GM19455 (cell line): ENCODE data around the gene MAN1C1.

Source experiments
- ATAC-seq: cut with Tn5 transposase; IDR thresholded peaks from one replicate; pipeline ENCODE4 v1.9.1; 2021; ENCODE audit not compliant: unreplicated experiment

MAN1C1 gene

DNA sequence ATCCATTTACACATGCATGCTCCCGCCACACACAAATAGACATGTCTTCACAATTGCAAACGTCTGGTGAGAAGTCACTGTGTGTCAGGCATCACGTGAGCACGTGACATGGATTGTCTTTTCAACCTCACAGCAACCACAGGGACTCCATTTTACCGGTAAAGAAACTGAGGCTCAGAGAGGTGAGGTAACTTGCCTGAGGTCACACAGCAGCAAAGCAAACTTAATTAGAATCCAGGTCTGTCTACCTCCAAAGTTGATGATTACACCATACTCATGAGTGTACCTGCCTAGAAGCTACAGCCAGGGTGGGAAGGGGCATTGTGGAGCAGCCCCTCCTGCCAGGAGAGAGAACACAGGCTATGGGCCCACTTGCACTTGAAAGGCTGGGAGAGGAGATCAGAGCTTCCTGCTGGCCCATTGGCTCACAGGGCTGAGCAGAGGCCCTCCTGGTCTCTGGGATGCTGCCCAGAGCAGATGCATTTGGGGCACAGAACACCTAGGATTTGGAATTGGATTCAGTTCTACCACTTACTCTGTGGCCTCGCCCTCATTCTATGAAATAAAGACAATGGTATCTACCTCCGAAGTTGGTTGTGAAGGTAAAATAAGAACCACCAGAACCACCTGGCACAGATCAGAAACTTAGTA, 139.0 kb downstream of the MAN1C1 start:
- ATAC-seq, result no peak

DNA sequence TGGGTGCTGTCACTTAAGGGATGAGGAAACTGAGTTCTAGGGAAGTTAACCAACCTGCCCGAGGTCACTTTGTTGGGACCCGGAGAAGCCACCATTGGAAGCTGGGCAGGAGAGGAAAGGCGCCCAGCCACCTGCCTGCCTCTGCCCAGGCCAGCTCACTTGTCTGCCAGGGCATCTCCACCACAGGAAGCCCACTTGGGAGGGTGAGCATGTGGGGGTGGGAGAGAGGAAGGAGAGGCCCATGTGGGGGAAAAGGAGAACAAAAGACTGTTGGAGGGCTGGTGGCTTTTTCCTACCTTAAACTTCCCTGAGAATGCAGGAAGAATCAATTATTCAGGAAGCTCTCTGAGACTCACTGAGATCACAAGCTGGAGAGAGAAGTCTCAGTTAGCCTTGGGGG, 139.6 kb downstream of the MAN1C1 start:
- ATAC-seq, result no peak

DNA sequence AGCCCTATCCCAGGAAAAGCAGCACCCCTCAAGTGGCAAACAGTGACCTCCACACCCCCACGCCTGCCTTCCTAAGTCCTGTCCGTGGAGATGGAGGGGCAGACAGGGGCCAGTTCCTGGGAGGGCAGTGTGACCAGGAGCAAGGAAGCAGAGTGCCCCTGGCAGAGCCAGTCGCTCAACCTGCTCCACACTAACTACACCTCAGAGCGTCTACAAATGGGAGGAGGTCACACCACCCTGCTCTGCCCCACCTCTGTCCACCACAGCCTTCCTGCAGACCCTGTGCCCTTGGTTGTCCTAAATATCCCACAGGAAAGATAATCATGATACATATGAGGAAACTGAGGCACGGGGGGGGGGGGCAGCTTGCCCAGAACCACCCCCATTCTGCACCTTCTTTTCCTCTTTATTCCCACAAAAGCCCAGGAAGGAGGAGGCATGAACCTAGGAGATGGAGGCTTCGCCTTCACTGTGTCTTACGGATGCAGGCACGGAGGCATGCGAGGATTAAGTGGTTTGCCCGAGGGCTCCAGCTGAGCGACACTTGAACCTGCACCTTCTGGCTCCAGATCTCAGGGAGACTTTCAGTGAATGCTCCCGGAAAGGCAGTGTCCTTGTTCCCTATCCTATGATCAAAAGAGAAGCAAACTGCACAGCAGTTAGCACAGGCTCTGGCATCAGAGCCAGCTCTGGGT, 140.7 kb downstream of the MAN1C1 start:
- ATAC-seq, result no peak

DNA sequence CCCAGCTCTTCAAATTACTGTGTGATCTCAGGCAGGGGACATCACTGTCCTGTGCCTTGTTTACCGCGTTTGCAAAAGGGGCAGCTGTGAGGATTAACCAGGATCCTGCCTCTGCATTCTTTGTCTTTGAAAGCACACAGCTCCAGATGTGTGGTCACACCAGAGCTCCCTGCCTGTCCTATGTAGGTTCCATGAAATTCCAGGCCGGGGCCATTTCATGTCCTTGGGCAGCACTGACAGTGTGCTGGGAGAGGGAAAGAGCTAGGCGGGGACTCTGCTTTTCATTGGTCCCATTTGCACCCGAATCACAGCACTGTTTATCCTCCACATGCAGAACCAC, 141.2 kb downstream of the MAN1C1 start:
- no peak for ATAC-seq

DNA sequence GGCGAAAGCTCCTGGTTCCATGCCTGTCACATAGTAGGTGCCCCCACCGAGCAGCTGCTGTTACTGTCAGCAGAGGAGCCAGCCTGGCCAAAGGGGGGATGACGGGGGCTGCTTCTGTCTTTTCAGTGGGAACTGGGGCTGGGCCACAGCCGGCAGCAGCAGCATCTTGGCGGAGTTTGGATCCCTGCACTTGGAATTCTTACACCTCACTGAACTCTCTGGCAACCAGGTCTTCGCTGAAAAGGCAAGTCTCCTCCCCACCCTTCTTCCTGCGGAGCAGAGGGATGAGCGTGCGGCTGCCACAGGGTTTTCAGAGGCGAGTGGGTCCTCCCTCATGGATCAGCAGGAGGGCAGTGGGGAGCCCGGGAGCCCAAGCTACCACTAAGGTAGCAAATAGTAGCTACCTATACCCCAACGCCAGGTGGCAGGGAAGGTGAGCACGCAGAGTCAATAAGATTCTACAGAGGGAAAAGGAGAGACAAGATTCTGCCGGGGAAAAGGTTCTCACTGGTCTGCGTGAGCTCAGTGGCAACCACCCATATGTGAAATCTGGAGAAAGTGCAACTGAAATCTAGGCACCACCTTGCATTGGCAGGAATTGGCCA, 142.0 kb downstream of the MAN1C1 start:
- no peak for ATAC-seq

DNA sequence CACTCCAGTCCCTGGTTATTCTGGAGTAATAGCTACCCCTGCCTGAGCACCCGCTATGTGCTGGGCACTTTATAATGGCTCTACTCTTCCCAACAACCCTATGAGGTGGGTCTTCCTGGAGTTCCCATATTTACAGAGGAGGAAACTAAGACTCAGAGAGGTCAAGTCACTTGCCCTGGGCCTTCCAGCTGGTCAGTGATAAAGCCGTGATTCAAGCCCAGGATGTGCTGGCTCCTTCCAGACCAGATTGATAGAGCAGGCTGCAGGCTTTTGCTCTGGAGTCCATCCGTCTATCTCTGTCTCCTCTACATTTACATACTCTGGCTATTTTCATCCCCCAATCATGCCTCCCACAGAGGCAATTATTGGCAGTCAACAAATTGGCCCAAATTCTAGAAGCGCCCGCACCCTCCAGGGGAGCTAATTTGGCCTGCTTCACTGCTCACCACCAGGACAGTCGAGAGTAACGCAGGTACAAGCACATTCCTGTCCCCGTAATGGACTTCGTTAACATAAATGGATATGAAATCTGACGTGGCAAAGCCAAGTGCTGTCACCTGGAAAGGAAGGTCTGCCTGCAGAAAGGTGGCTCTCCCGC, 143.6 kb downstream of the MAN1C1 start:
- ATAC-seq, result no peak

DNA sequence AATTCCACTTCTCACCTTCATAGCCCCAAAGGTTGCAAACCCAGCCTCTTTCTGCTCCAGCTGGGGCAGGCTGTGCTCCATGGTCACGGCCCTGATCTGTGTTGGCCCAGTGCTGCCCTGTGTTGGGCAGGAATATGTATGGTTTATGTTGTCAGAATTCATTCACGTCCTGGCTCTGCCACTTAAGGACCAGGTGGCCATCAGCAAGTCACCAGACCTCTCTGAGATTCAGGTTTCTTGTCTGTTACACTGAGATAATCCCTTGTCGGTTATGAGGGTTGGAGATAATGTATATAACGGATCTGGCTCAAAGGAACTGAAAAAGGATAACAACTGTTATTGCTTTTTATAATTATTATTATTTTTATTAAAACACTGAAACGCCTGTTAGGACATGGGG, 144.3 kb downstream of the MAN1C1 start:
- no peak for ATAC-seq

DNA sequence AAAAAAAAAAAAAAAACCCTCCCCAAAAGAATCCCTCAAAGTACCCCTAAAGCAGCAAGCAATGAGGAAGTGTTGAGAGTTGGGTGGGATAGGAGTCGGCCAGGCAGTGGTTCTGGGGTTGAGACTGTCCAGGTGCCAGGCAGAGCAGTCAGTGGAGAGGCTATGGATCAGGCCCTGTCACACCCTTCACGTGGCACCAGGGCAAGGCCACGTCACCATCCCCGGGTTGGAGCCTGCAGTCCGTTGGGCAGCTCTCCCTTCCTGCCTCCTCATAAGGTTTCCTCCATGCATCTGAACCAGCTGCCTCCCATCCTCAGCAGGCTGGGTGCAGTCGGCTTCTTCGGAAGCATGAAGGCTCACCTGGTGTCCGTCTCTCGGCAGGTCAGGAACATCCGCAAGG, 146.9 kb downstream of the MAN1C1 start:
- ATAC-seq, result no peak

DNA sequence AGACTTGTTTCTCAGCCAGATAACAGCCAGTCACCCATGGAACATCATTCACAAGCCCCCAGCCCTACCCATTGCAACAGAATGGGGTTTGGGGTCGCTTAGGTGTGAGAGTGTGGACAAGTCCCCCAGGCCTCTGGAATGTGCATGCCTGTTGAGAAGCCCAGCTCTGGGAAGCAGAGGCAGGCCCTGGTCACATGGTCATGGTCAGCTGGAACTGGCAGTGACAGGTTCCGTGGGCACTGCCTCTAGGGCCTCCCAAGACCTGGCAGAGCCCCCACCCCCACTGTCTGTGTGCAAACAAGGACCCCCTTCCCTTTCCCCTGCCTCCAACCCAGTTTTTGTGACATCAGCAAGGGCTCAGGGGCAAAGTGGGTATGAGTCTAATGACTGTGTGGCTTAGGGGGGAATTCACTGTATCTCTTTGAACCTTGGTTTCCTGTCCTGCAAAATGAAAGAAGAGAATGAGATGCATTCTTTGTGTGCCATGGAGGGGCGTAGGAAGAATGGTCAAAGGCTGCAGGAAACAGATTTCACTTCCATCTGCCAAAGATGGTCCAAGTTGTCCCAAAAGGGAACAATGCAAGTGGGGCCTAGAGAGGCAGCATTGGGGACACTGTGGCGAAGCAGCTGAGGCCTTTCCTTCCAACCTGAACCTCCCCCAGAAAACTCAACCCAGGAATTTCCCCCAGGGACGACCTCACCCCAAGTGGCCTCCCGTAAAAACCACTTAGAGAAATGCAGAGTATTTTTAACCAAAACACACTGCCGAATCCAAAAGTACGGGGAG, 148.7 kb downstream of the MAN1C1 start:
- ATAC-seq, result no peak

DNA sequence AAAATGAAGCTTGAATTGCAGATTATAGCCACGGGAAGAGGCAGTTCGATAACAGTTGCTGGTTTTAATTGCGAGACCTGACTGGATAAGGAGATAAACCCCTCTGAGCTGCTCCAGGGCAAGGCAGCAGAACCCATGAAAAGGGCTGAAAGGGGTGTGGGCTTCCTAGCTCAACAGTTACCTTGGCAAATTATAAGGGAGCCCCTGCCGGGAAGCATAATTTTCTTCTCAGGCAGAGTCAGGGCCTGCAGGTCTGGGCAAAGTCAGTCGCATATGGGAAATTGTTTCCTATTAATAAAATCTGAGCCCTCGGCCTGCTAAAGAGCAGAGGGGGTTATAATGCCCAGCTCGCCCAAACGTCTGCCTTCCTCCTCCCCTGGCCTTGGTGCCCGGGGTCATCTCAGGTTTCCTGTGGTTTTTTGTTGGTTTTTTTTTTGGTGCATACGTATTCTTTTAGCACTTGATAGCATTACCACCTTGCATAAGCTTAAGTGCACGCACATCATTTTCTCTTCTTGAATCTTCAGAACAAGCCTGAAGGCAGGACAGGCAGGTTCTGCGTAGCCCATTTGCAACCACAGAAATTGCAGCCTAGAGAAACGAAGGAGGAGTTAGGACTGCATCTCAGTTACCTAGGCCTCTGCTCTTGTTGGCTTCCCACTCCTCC, 149.5 kb downstream of the MAN1C1 start:
- ATAC-seq, result no peak

DNA sequence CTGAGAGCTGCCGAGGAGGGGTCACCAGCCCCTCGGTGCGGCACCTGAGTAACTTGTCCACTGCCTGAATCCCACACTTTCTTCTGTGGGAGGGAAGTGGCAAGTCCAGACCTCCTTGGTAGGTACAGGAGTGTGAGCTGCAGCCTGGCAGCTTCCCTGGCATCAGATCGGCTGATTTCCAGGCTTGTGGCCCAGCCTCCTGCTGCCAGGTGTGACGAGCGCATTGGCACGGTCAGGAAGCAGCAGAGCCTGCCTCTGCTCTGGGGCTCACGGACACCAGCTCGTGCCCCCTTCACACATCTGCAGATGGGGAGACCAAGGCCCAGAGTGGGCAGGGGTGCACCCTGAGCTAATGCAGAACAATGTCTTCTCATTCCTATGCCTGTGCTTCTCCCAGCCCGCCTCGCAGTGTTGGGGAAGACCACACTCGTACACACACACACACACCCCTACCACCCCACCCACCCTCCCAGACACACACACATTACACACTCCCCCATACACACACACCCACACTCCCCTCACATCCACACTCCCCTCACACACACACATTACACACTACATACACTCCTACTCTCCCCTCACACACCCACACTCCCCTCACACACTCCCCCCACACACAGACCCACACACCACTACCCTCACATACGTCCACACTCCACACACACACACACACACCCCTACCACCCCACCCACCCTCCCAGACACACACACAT, 150.3 kb downstream of the MAN1C1 start:
- ATAC-seq, result no peak

DNA sequence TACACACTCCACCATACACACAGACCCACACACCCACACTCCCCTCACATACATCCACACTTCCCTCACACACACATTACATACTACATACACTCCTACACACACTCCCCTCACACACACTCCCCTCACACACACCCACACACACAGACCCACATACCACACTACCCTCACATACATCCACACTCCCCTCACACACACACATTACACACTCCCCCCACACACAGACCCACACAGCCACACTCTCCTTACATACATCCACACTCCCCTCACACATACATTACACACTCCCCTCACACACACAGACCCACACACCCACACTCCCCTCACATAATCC, 150.8 kb downstream of the MAN1C1 start:
- no peak for ATAC-seq

DNA sequence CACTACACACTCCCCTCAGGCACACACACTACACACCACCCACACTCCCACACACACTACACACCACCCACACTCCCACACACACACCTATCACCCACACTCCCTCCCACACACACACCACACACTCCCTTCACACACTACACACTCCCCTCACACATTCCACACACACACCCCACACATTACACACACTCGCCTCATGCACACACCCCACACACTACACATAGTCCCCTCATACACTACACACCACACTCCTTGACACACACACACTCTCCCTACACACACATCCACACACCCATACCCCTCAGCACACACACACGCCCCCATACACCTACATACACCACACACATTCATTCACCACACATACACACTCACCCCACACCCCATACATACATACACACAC, 152.4 kb downstream of the MAN1C1 start:
- no peak for ATAC-seq

DNA sequence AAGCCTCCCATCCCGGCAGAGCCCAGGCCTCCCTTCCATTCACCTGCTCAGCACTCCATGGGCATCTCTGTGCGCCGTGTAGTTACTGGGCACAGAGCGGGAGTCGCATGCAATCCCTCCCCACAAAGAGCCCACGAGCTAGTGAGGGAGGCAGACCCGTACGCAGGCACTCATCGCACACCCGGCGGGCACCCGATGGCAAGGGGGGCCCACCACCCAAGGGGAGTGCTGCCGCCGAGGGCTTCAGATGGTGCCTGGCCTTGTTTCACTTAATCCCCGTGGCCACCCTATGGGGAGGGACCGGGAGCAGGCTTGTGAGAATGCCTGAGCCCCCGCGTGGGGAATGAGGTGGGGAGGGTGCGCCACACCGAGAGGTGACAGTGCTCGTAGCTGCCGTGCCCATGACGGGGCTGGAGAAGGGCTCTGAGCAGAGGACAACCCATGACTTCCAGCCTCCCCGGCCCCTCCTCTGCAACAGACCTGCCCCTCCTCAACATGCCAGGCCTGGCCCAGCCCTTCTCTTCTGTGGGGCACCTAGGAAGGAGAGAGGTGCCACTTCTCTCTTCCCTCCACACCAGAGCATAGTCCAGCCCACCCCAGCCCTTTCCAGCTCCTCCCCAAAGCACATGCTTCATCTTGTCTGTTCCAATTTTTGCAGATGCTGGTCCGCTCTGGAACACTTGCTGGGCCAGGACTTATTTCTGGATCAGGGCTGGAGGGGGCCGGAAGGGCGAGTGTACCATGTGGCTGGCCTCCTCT, 153.2 kb downstream of the MAN1C1 start:
- no peak for ATAC-seq

DNA sequence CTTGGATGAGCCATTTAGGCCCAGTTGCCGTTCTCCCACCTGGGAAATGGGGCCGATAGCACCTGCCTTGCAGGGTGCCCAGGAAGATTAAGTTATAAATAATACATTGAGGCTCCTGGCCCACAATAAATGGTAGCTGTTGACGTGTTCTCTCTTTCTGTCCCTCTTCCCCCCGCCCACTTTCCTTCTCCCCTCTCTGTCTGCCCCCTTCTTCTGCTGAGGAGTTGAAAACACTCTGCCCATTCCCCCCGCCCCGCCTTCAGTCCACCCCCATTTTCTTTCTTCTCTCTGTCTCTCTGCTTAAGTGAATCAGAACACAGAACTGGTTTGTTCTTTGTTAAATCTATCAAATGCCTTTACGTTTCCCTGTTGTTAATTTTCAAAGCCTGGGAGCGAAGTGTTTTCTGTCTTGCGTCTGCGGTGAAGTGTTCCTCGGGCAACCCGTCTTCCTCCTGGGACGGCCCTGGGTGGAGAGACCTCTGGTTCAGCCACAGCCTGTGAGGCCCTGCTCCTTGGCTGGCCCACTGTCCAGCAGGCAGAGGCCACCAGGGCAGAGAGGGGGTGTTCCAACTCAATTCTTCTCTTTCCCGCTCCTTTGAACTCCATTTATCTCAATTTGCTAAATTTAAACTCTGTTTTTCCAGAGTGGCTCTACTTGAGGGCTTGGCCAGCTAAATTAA, 154.1 kb downstream of the MAN1C1 start:
- ATAC-seq, result no peak

DNA sequence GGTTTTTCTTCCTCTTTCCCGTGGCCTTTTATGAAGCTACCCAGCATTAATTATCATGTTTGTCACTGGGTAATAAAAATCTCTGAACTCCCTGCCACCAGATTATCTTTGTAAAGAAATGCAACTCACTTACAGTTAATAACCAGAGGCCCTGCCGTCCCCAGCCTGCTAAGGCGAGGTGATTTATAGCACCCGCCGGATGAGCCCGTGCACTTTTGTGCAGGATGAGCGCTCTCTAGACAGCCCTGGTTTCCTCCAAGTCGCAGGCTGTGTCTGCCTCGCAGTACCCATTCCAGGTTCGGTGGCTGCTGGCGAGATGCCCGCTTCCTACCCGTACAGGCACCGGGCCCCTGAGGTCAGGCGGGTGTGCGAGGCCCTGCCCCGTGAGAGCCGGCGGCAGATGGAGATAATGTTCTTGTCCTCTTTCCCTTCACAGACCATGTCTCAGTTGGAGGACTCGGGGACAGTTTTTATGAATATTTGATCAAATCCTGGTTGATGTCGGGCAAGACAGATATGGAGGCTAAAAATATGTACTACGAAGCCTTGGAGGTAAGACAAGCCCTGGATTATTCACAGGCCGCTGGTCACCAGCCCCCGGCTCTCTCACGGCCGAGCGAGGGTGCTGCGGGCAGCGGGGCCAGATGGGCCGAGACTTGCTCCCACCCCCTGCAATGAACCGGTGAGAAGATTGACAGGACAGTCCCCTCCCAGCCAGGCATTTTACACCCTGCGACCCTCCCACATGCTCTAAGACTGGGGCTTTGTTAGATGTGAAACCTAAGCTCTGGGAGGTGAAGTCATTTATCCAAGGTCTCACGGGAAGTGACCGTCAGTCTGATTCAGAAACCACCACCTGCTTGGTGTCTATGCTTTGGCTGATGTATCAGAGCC, 154.9 kb downstream of the MAN1C1 start:
- no peak for ATAC-seq

DNA sequence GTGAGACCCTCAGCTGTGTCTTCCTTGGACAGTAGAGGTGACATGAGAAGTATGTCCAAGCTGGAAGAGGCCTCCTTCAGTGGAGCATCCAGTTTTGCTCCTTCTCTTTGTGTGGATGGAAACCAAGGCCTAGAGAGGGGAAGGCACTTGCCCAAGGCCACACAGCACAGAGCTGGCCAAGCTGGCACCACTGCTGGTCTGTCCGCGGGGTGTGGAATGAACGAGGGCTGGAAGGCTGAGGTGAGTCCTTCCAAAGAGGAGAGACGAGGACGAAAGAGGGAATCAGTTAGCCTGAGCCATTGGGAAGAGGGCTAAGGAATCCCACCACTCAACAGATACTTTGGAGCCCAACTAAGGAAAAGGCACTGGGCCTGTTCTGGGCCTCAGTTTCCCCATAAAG, 155.6 kb downstream of the MAN1C1 start:
- no peak for ATAC-seq

DNA sequence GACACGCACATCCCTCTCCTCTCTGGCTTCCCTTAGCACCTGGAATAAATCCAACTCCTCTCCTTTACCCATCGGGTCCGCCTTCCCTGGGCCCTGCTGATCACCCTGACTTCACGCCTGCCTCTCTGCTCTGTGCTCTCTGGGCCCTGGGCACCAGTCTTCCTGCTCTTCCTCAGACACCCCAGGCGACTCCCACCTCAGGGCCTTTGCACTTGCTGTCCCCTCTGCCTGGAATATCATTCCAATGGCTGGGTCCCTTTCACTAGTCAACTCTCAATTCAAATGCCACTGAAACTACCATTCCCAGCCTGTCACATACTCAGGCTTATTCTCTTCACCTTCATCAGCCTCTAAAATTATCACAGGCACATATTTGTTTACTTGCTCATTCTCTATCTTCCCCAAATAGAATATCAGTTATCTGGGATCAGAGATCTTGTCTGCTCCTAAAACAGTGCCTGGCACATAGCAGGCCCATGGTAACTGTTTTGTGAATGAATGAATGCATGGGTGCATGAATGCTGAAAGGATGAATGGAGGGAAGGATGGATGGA, 156.2 kb downstream of the MAN1C1 start:
- ATAC-seq, result no peak
